WTC11 (cell line): ENCODE data around the gene FURIN. TPM values are rescaled to one million over a fixed set of nuclear protein-coding genes. Genes with fewer than 3 reads are reported as not detected.

Source experiments
- ATAC-seq: fragments of 200-7000 bp; cut with Tn5 transposase; 2 replicates; pipeline ENCODE4 v1.10.0; 2021; ENCODE audit warnings: mild to moderate bottlenecking, moderate library complexity
- CTCF ChIA-PET: fragments of 300-600 bp; sonication (Branson Sonifier 250); formaldehyde crosslinking; loops from one replicate; lab custom pipeline; 2021; ENCODE audit warnings: antibody characterized with exemption; lab: Charles Lee
- POLR2A ChIA-PET: fragments of 350-600 bp; sonication (Branson Sonifier 250); formaldehyde crosslinking; loops from one replicate; lab custom pipeline; 2021; ENCODE audit warnings: antibody characterized with exemption; lab: Charles Lee
- DNase-seq: peaks from one replicate; pipeline ENCODE4 v3.0.0; 2021; ENCODE audit warnings: low spot score
- H3K27ac Mint-ChIP-seq: 2 replicates; pipeline ENCODE4 v1.8.0; 2021; ENCODE audit warnings: mixed read lengths
- H3K27me3 Mint-ChIP-seq: 2 replicates; pipeline ENCODE4 v1.8.0; 2021; ENCODE audit warnings: low read depth, mild to moderate bottlenecking, moderate library complexity, mixed read lengths
- H3K36me3 Mint-ChIP-seq: 2 replicates; pipeline ENCODE4 v1.8.0; 2021; ENCODE audit warnings: mixed read lengths
- H3K4me1 Mint-ChIP-seq: 2 replicates; pipeline ENCODE4 v1.8.0; 2022; ENCODE audit warnings: mixed read lengths
- H3K4me3 Mint-ChIP-seq: 2 replicates; pipeline ENCODE4 v1.8.0; 2021; ENCODE audit warnings: mild to moderate bottlenecking, moderate library complexity, mixed read lengths
- H3K9me3 Mint-ChIP-seq: 2 replicates; pipeline ENCODE4 v1.8.0; 2021; ENCODE audit warnings: mixed read lengths
- AR ChIP-seq: fragments of 250-450 bp; sonication (Bioruptor Pico); IDR thresholded peaks from 2 replicates; pipeline ENCODE4 v1.9.0; 2021; ENCODE audit warnings: mild to moderate bottlenecking
- ARID4B ChIP-seq: sonication (generic); formaldehyde crosslinking; IDR thresholded peaks from 2 replicates; pipeline ENCODE4 v1.8.0; 2023; ENCODE audit warnings: missing genetic modification reagents, mild to moderate bottlenecking, borderline replicate concordance
- FOXP1 ChIP-seq: sonication (generic); formaldehyde crosslinking; IDR thresholded peaks from 2 replicates; pipeline ENCODE4 v1.8.0; 2022; ENCODE audit warnings: missing genetic modification reagents, mild to moderate bottlenecking, moderate library complexity, borderline replicate concordance
- KAT7 ChIP-seq: sonication (generic); formaldehyde crosslinking; IDR thresholded peaks from 2 replicates; pipeline ENCODE4 v1.8.1; 2023; ENCODE audit warnings: missing genetic modification reagents, mild to moderate bottlenecking, borderline replicate concordance
- MLX ChIP-seq: sonication (generic); formaldehyde crosslinking; IDR thresholded peaks from 2 replicates; pipeline ENCODE4 v1.8.1; 2023; ENCODE audit warnings: mild to moderate bottlenecking, missing genetic modification reagents, moderate library complexity
- SMAD3 ChIP-seq: sonication (generic); formaldehyde crosslinking; IDR thresholded peaks from 2 replicates; pipeline ENCODE4 v1.8.0; 2022; ENCODE audit warnings: missing genetic modification reagents, mild to moderate bottlenecking, borderline replicate concordance
- ZNF121 ChIP-seq: sonication (generic); formaldehyde crosslinking; IDR thresholded peaks from 2 replicates; pipeline ENCODE4 v1.8.0; 2023; ENCODE audit warnings: missing genetic modification reagents
- ZNF263 ChIP-seq: sonication (generic); formaldehyde crosslinking; IDR thresholded peaks from 2 replicates; pipeline ENCODE4 v1.8.1; 2022; ENCODE audit warnings: low read depth, mild to moderate bottlenecking, moderate library complexity, missing genetic modification reagents
- ZNF416 ChIP-seq: fragments of 250-450 bp; sonication (Bioruptor Pico); IDR thresholded peaks from 2 replicates; pipeline ENCODE4 v1.9.0; 2021; ENCODE audit warnings: mild to moderate bottlenecking, inconsistent platforms
- ZNF423 ChIP-seq: fragments of 250-450 bp; sonication (Bioruptor Pico); IDR thresholded peaks from 2 replicates; pipeline ENCODE4 v2.1.2; 2022; ENCODE audit warnings: mild to moderate bottlenecking, moderate library complexity
- ZNF425 ChIP-seq: fragments of 250-450 bp; sonication (Bioruptor Pico); conservative IDR thresholded peaks from 2 replicates; pipeline ENCODE4 v1.9.0; 2021; ENCODE audit warnings: mild to moderate bottlenecking
- ZNF671 ChIP-seq: fragments of 250-450 bp; sonication (Bioruptor Pico); IDR thresholded peaks from 2 replicates; pipeline ENCODE4 v1.8.0; 2021; ENCODE audit warnings: mild to moderate bottlenecking
- total RNA-seq: library from RNA; stranded (reverse); gene quantifications from 3 replicates; pipeline ENCODE4 v1.2.3, GENCODE V29; 2021

Gene FURIN
- total RNA-seq, 1 experiment from 2014 or later: 46.3 TPM

GRCh38 chr15:90887037-90887481, 18.7 kb downstream of the FURIN start:
- Mint-ChIP-seq H3K27ac (no peak overlapping the region), H3K36me3 (no peaks in the 10 kb centered on the region), H3K9me3 (no peaks in the 10 kb centered on the region), H3K4me1 (peaks cover 22% of the 10 kb centered on the region), H3K4me3 (no peak overlapping the region), H3K27me3 (no peaks in the 10 kb centered on the region)
- ATAC-seq (no peak), DNase-seq (no peak)
- CTCF ChIA-PET: interaction anchor here (0.7 to 4.8 kb wide), 9 partner anchors 17 to 567 kb away, joined by 3 to 75 read pairs (median 8); partner anchors contain the start of genes BLM, FURIN, HDDC3 and UNC45A
- TF ChIP-seq ZNF423 (CRISPR knock-in tag): no peak
- no peak for TF ChIP-seq ZNF263 (CRISPR knock-in tag)
- TF ChIP-seq FOXP1 (CRISPR knock-in tag): no peak
- TF ChIP-seq AR (CRISPR knock-in tag): no peak
- TF ChIP-seq SMAD3 (CRISPR knock-in tag): no peak
- TF ChIP-seq ZNF121 (CRISPR knock-in tag): no peak
- TF ChIP-seq MLX (CRISPR knock-in tag): no peak
- no peak for TF ChIP-seq ARID4B (CRISPR knock-in tag)
- POLR2A ChIA-PET: no interaction called here

GRCh38 chr15:90889313-90889730, 20.9 kb downstream of the FURIN start:
- no peak for DNase-seq
- no peak overlapping the region for H3K27ac Mint-ChIP-seq
- H3K4me3 Mint-ChIP-seq: no peak overlapping the region
- peaks cover 14% of the 10 kb centered on the region for H3K4me1 Mint-ChIP-seq
- no peak for ATAC-seq
- no peaks in the 10 kb centered on the region for H3K36me3 Mint-ChIP-seq
- no peaks in the 10 kb centered on the region for H3K9me3 Mint-ChIP-seq
- CTCF ChIA-PET: interaction anchor here (1.2 to 3.6 kb wide), 6 partner anchors 12 to 588 kb away, joined by 3 to 21 read pairs (median 4); partner anchors contain the start of genes HDDC3 and MAN2A2
- no peak for TF ChIP-seq KAT7 (CRISPR knock-in tag)
- no peak for TF ChIP-seq ZNF416
- TF ChIP-seq ZNF671: no peak
- TF ChIP-seq ZNF425 (CRISPR knock-in tag): no peak
- TF ChIP-seq, all 79 proteins: peak for 0
- POLR2A ChIA-PET: interaction anchor here (0.6 to 1.0 kb wide), 2 partner anchors 10 to 50 kb away, joined by 3 to 4 read pairs; no protein-coding TSS in a partner anchor
- H3K27me3 Mint-ChIP-seq: no peaks in the 10 kb centered on the region
